Left lung (tissue), 10 donors: ENCODE measurements around the gene EHD1. TPM values are rescaled to one million over a fixed set of nuclear protein-coding genes. Genes with fewer than 3 reads are reported as not detected.
A peak's percentile ranks its signal among the peaks of the same experiment; 100 is the strongest.

Experiments
- ATAC-seq: fragments of 200-7000 bp; cut with Tn5 transposase; one replicate; pipeline ENCODE4 v1.9.1; 2020; ENCODE audit warnings: moderate library complexity
- DNase-seq, 4 donors: peaks; one replicate each; pipeline ENCODE4 v3.0.0-alpha.2; 2013 to 2020
- H3K27ac ChIP-seq, 2 donors: fragments of 200-600 bp; sonication (generic) in 1 of 2; one replicate each; pipeline versions ENCODE4 v1.5.0 to v1.8.0; 2020 to 2021
- H3K27me3 ChIP-seq, 2 donors: fragments of 200-600 bp; sonication (generic) in 1 of 2; one replicate each; pipeline versions ENCODE4 v1.5.0 to v1.8.0; 2020 to 2021
- H3K36me3 ChIP-seq, 2 donors: fragments of 200-600 bp; sonication (generic) in 1 of 2; one replicate each; pipeline versions ENCODE4 v1.5.0 to v1.8.0; 2020 to 2021
- H3K4me1 ChIP-seq, 2 donors: fragments of 200-600 bp; one replicate each; pipeline ENCODE4 v1.8.0; 2021
- H3K4me3 ChIP-seq, 2 donors: fragments of 200-600 bp; sonication (generic) in 1 of 2; one replicate each; pipeline versions ENCODE4 v1.5.0 to v1.8.0; 2020 to 2021; ENCODE audit warnings: mild to moderate bottlenecking in 1 of 2
- H3K9me3 ChIP-seq, 2 donors: fragments of 200-600 bp; sonication (generic) in 1 of 2; one replicate each; pipeline versions ENCODE4 v1.5.0 to v1.8.0; 2020 to 2021
- intact Hi-C, 2 donors: fragments of 100-400 bp; cut with DNase I; formaldehyde crosslinking; loops; one replicate each; pipeline versions ENCODE4 v1.11.2 to v1.14.2; 2022
- polyA plus RNA-seq, 6 donors: library from polyadenylated mRNA; unstranded; fragments of 120-200 nt; gene quantifications; one replicate each; pipeline ENCODE4 v1.2.1, GENCODE V29; 2013; ENCODE audit not compliant: insufficient read length in 6 of 6
- total RNA-seq, 2 donors: library from RNA; stranded (reverse); fragmentation: NEBNext Ultra II Directional; extraction: Animal tissue kit (Norgen Biotek cat#: 25700); gene quantifications; one replicate each; pipeline ENCODE4 v1.2.1, GENCODE V29; 2021
- TF ChIP-seq, protein P1 (sequence below), 2 donors: fragments of 200-600 bp; sonication (generic) in 1 of 2; IDR thresholded peaks; one replicate each; pipeline versions ENCODE4 v1.5.0 to v1.8.0; 2021; ENCODE audit warnings: antibody characterized with exemption in 2 of 2
- donor health status: DM: no; HTN: yes; CAD: no.
- donor health status: DM: no; HTN: no; CAD: no.

EHD1 gene
- total and polyA plus RNA-seq, 8 donors, result 44.7 to 153 (median 55.4) TPM

DNA sequence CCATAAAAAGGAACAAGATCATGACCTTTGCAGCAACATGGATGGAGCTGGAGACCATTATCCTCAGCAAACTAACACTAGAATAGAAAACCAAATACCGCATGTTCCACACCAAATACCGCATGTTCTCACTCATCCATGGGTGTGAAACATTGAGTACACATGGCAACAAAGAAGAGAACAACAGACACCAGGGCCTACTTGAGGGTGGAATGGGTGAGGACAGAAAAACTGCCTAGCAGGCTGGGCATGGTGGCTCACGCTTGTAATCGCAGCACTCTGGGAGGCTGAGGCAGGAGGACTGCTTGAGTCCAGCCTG is 12.3 kb downstream of the EHD1 start:
- no peaks in the 10 kb centered on the region for H3K27me3 ChIP-seq
- DNase-seq (no peak), ATAC-seq (no peak)
- H3K27ac ChIP-seq, result peak overlapping the region; percentile 75 to 92
- TF ChIP-seq, protein P1, sequence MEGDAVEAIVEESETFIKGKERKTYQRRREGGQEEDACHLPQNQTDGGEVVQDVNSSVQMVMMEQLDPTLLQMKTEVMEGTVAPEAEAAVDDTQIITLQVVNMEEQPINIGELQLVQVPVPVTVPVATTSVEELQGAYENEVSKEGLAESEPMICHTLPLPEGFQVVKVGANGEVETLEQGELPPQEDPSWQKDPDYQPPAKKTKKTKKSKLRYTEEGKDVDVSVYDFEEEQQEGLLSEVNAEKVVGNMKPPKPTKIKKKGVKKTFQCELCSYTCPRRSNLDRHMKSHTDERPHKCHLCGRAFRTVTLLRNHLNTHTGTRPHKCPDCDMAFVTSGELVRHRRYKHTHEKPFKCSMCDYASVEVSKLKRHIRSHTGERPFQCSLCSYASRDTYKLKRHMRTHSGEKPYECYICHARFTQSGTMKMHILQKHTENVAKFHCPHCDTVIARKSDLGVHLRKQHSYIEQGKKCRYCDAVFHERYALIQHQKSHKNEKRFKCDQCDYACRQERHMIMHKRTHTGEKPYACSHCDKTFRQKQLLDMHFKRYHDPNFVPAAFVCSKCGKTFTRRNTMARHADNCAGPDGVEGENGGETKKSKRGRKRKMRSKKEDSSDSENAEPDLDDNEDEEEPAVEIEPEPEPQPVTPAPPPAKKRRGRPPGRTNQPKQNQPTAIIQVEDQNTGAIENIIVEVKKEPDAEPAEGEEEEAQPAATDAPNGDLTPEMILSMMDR (IDR thresholded peaks at IDR 0.05), result no peak
- H3K4me3 ChIP-seq, result no peak overlapping the region
- H3K9me3 ChIP-seq, result no peaks in the 10 kb centered on the region
- intact Hi-C loops, result no loop called here
- H3K4me1 ChIP-seq, result peaks cover 67 to 100% of the 10 kb centered on the region in 2 donors
- H3K36me3 ChIP-seq, result peaks cover 0 to 22% of the 10 kb centered on the region in 2 donors

- Histone ChIP-seq H3K36me3 (peaks cover 0 to 18% of the 10 kb centered on the region in 2 donors), H3K9me3 (no peaks in the 10 kb centered on the region), H3K27ac (peak overlapping the region; percentile 75 to 92), H3K27me3 (no peaks in the 10 kb centered on the region), H3K4me3 (no peak overlapping the region), H3K4me1 (peaks cover 62 to 100% of the 10 kb centered on the region in 2 donors)
- no peak for ATAC-seq
- no peak for DNase-seq
- TF ChIP-seq, protein P1 (IDR thresholded peaks at IDR 0.05), result no peak
- intact Hi-C loops, result no loop called here
These were observed 12.9 kb downstream of the EHD1 start for GRCh38 chr11:64865286-64866172.

GRCh38 chr11:64864473-64865285 is 13.7 kb downstream of the EHD1 start:
- intact Hi-C loops, result no loop called here
- H3K36me3 ChIP-seq, result peaks cover 0 to 25% of the 10 kb centered on the region in 2 donors
- H3K27ac ChIP-seq, result peak overlapping the region; percentile 75 to 92
- TF ChIP-seq, protein P1 (IDR thresholded peaks at IDR 0.05), result no peak
- DNase-seq (peak in 3 of 4 donors; percentile 61 to 90 (median 85)), ATAC-seq (peak; percentile 49)
- H3K9me3 ChIP-seq, result no peaks in the 10 kb centered on the region
- peaks cover 53 to 100% of the 10 kb centered on the region in 2 donors for H3K4me1 ChIP-seq
- H3K4me3 ChIP-seq, result peak overlapping the region in 1 of 2 donors; percentile 6
- no peaks in the 10 kb centered on the region for H3K27me3 ChIP-seq

DNA sequence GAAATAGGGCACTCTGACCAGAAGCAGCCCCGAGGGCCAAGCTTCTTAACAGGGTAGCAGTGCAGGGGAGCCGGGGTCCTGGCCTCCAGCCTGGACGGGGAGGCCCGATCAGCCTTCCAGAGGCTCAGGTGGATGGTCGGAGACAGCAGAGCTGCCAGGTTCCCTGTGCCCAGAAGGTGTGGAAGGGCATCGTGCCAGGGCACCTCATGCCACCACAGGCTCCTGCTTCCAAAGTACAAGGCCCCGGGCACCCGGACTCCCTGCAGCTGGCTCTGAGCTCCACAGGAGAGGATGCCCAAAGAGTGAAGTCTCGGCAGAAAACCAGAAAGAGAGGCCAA is 14.3 kb downstream of the EHD1 start:
- TF ChIP-seq, protein P1 (IDR thresholded peaks at IDR 0.05), result no peak
- peak overlapping the region in 1 of 2 donors; percentile 6 for H3K4me3 ChIP-seq
- intact Hi-C loops, result no loop called here

More for the DNA sequence above, 14.3 kb downstream of the EHD1 start:
- no peaks in the 10 kb centered on the region for H3K9me3 ChIP-seq
- H3K36me3 ChIP-seq, result peaks cover 0 to 30% of the 10 kb centered on the region in 2 donors
- H3K27ac ChIP-seq, result peak overlapping the region; percentile 75 to 92
- peaks cover 50 to 100% of the 10 kb centered on the region in 2 donors for H3K4me1 ChIP-seq
- DNase-seq, result no peak
- no peaks in the 10 kb centered on the region for H3K27me3 ChIP-seq
- no peak for ATAC-seq
